OCI-LY7 (cell line): ENCODE measurements around the gene DST.

Experiments
- EZH2phosphoT487 ChIP-seq: fragments of 200-600 bp; sonication (generic); IDR thresholded peaks from 2 replicates; pipeline ENCODE4 v1.6.1; 2018; ENCODE audit warnings: low read depth, borderline replicate concordance, mild to moderate bottlenecking, mixed run types, antibody characterized with exemption, low read length, moderate library complexity, mixed read lengths
- TF ChIP-seq, protein P1 (sequence below): fragments of 200-600 bp; sonication (generic); conservative IDR thresholded peaks from 2 replicates; pipeline ENCODE4 v1.5.1; 2014; ENCODE audit warnings: mild to moderate bottlenecking, antibody characterized with exemption, low read length, moderate library complexity, mixed read lengths

- TF ChIP-seq EZH2phosphoT487, result no peak
- TF ChIP-seq, protein P1, sequence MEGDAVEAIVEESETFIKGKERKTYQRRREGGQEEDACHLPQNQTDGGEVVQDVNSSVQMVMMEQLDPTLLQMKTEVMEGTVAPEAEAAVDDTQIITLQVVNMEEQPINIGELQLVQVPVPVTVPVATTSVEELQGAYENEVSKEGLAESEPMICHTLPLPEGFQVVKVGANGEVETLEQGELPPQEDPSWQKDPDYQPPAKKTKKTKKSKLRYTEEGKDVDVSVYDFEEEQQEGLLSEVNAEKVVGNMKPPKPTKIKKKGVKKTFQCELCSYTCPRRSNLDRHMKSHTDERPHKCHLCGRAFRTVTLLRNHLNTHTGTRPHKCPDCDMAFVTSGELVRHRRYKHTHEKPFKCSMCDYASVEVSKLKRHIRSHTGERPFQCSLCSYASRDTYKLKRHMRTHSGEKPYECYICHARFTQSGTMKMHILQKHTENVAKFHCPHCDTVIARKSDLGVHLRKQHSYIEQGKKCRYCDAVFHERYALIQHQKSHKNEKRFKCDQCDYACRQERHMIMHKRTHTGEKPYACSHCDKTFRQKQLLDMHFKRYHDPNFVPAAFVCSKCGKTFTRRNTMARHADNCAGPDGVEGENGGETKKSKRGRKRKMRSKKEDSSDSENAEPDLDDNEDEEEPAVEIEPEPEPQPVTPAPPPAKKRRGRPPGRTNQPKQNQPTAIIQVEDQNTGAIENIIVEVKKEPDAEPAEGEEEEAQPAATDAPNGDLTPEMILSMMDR, result no peak
Observed at GRCh38 chr6:56620229-56620868, 22.3 kb downstream of the DST start.
